Erythroblast (primary cell): ENCODE measurements around the gene HAUS1.

ENCODE experiments used
- GATA1 ChIP-seq: IDR thresholded peaks from 2 replicates; pipeline ENCODE4 v1.6.1; 2011; ENCODE audit warnings: low read depth, mild to moderate bottlenecking, control low read depth, low read length, moderate library complexity
- POLR2A ChIP-seq: IDR thresholded peaks from 2 replicates; pipeline ENCODE4 v1.6.1; 2011; ENCODE audit warnings: mild to moderate bottlenecking, low read length

DNA sequence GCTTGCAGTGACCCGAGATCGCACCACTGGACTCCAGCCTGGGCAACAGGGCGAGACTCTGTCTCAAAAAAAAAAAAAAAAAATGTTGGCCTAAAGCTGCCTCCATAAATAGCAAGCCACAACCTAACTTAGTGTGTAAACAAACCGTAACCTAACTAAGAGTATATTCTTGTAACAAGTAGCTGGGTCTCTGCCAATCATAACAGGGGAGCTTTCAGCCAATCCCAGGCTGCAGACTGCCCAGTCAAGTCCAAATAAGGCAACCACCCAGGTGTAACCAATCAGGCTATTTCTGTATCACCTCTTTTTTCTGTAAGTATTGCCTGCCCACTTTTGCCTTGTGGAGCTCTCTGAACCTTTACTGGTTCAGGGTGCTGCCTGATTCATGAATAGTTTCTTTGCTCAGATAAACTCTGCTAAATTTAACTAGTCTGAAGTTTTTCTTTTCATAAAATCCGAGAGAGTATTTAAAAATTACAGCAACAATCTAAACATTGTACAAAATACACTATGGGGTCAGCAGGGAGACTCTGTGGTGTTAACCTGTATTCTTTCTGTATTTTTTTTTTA, 36.7 kb upstream of the HAUS1 start:
- TF ChIP-seq POLR2A (no peak), GATA1 (no peak)
